HCT116 (cell line): ENCODE data around the gene ST6GALNAC2. TPM values are rescaled to one million over a fixed set of nuclear protein-coding genes. Genes with fewer than 3 reads are reported as not detected.
A peak's percentile ranks its signal among the peaks of the same experiment; 100 is the strongest.

Experiments used
- ATAC-seq: fragments of 200-7000 bp; cut with Tn5 transposase; 2 replicates; pipeline ENCODE4 v1.9.1; 2020; ENCODE audit warnings: mild to moderate bottlenecking, moderate library complexity
- BruUV-seq: library from RNA; stranded (reverse); fragments of 400-500 nt; replicated peaks from 2 replicates; lab custom pipeline; 2021; lab: Mats Ljungman, UMichigan
- CTCF ChIA-PET: fragments of 300-600 bp; sonication (Branson Sonifier 250); formaldehyde crosslinking; loops from one replicate; lab custom pipeline; 2021; ENCODE audit warnings: antibody characterized with exemption; lab: Charles Lee
- POLR2A ChIA-PET: fragments of 300-600, 350-600 bp; sonication (Branson Sonifier 250); formaldehyde crosslinking; loops from one replicate; lab custom pipeline; 2021; ENCODE audit warnings: antibody characterized with exemption; lab: Charles Lee
- RAD21 ChIA-PET, 2 experiments: fragments of 300-600 bp; sonication (Branson Sonifier 250); formaldehyde crosslinking; loops; one replicate each; lab custom pipeline; 2023; ENCODE audit warnings: low total read pairs in 2 of 2; ENCODE audit not compliant: uncharacterized antibody in 2 of 2, unreplicated experiment in 2 of 2, low non-redundant PET in 1 of 2; lab: Charles Lee
- DNase-seq: peaks from one replicate; pipeline ENCODE4 v3.0.0-alpha.2; 2010; ENCODE audit warnings: low read depth, low spot score
- H2AFZ ChIP-seq: fragments of 200-600 bp; shearing (Covaris generic), sonication (generic); 2 replicates; pipeline ENCODE4 v1.6.1; 2017; ENCODE audit warnings: low read depth, mixed run types, mixed read lengths, antibody characterized with exemption, low read length; ENCODE audit not compliant: poor library complexity, severe bottlenecking
- H3K27ac ChIP-seq: 2 replicates; pipeline ENCODE4 v1.5.1; 2012; ENCODE audit warnings: low read depth, low read length
- H3K27me3 ChIP-seq: fragments of 200-600 bp; sonication (generic); 2 replicates; pipeline ENCODE4 v1.6.1; 2016; ENCODE audit warnings: mixed run types, low read length, mixed read lengths; ENCODE audit not compliant: insufficient read depth
- H3K36me3 ChIP-seq, 2 experiments: fragments of 200-500 bp in 1 of 2; fragments of 200-600 bp in 1 of 2; sonication (Bioruptor generic) in 1 of 2; sonication (generic) in 1 of 2; 2 replicates each; pipeline versions ENCODE4 v1.5.1 to v1.6.1; 2014 to 2016; ENCODE audit warnings: low read length in 2 of 2, inconsistent platforms in 1 of 2, mixed read lengths in 1 of 2, mixed run types in 1 of 2; ENCODE audit not compliant: insufficient read depth in 2 of 2, control insufficient read depth in 1 of 2
- H3K4me1 ChIP-seq, 2 experiments: fragments of 200-600 bp in 1 of 2; sonication (generic) in 1 of 2; 2 replicates each; pipeline versions ENCODE4 v1.5.1 to v1.6.1; 2012 to 2017; ENCODE audit warnings: low read length in 2 of 2, inconsistent platforms in 1 of 2, mild to moderate bottlenecking in 1 of 2, mixed read lengths in 1 of 2, mixed run types in 1 of 2, moderate library complexity in 1 of 2; ENCODE audit not compliant: insufficient read depth in 2 of 2, control insufficient read depth in 1 of 2
- H3K4me2 ChIP-seq: fragments of 200-600 bp; sonication (generic); 2 replicates; pipeline ENCODE4 v1.6.1; 2017; ENCODE audit warnings: mixed run types, low read length, mixed read lengths
- H3K4me3 ChIP-seq, 2 experiments: fragments of 200-600 bp in 1 of 2; sonication (generic) in 1 of 2; replicated peaks in 1 of 2; 2 replicates each; pipeline ENCODE4 v1.5.1; 2011 to 2016; ENCODE audit warnings: low read length in 2 of 2, control low read depth in 1 of 2, low read depth in 1 of 2, mild to moderate bottlenecking in 1 of 2, mixed read lengths in 1 of 2, mixed run types in 1 of 2
- H3K79me2 ChIP-seq: fragments of 200-600 bp; sonication (generic); 2 replicates; pipeline ENCODE4 v1.6.1; 2017; ENCODE audit warnings: mild to moderate bottlenecking, mixed run types, low read length, moderate library complexity, mixed read lengths; ENCODE audit not compliant: insufficient read depth
- H3K9ac ChIP-seq: fragments of 200-600 bp; sonication (generic); 2 replicates; pipeline ENCODE4 v1.6.1; 2016; ENCODE audit warnings: low read length, mixed read lengths
- H3K9me2 ChIP-seq: fragments of 200-600 bp; sonication (generic), shearing (Covaris generic); 2 replicates; pipeline ENCODE4 v1.6.1; 2017; ENCODE audit warnings: mixed run types, mild to moderate bottlenecking, moderate library complexity; ENCODE audit not compliant: insufficient read depth
- H3K9me3 ChIP-seq, 2 experiments: fragments of 200-500 bp in 1 of 2; fragments of 200-600 bp in 1 of 2; sonication (Bioruptor generic) in 1 of 2; sonication (generic) in 1 of 2; 2 replicates each; pipeline ENCODE4 v1.6.1; 2014 to 2017; ENCODE audit warnings: low read length in 2 of 2, mixed read lengths in 2 of 2, inconsistent platforms in 1 of 2, low read depth in 1 of 2, mild to moderate bottlenecking in 1 of 2, mixed run types in 1 of 2, moderate library complexity in 1 of 2; ENCODE audit not compliant: control insufficient read depth in 1 of 2, insufficient read depth in 1 of 2
- H4K20me1 ChIP-seq: fragments of 200-600 bp; sonication (generic), shearing (Covaris generic); 2 replicates; pipeline ENCODE4 v1.6.1; 2017; ENCODE audit warnings: mixed run types, mild to moderate bottlenecking, moderate library complexity; ENCODE audit not compliant: insufficient read depth
- ATF3 ChIP-seq: IDR thresholded peaks from 2 replicates; pipeline ENCODE4 v1.6.1; 2012
- CBX3 ChIP-seq: IDR thresholded peaks from 2 replicates; pipeline ENCODE4 v1.6.1; 2012; ENCODE audit warnings: low read depth
- CTCF ChIP-seq, 3 experiments: fragments of 200-600 bp in 1 of 3; sonication (generic) in 1 of 3; IDR thresholded peaks in 2 of 3; conservative IDR thresholded peaks in 1 of 3; 2 replicates each; pipeline ENCODE4 v1.5.1; 2012 to 2017; ENCODE audit warnings: low read depth in 2 of 3, low read length in 2 of 3, antibody characterized with exemption in 1 of 3, borderline replicate concordance in 1 of 3, control low read depth in 1 of 3, mild to moderate bottlenecking in 1 of 3, mixed read lengths in 1 of 3, mixed run types in 1 of 3, moderate library complexity in 1 of 3; ENCODE audit not compliant: insufficient read depth in 1 of 3
- EZH2 ChIP-seq: fragments of 200-600 bp; sonication (generic); IDR thresholded peaks from 2 replicates; pipeline ENCODE4 v1.6.1; 2017; ENCODE audit warnings: antibody characterized with exemption, mixed run types
- FOSL1 ChIP-seq: IDR thresholded peaks from 2 replicates; pipeline ENCODE4 v1.6.1; 2012; ENCODE audit warnings: low read depth
- JUND ChIP-seq: IDR thresholded peaks from 2 replicates; pipeline ENCODE4 v1.6.1; 2012
- MAX ChIP-seq: IDR thresholded peaks from 2 replicates; pipeline ENCODE4 v1.6.1; 2012
- POLR2A ChIP-seq: IDR thresholded peaks from 2 replicates; pipeline ENCODE4 v1.7.0; 2011; ENCODE audit warnings: borderline replicate concordance; ENCODE audit not compliant: insufficient read depth, insufficient read length; ENCODE audit errors: extremely low read depth
- RAD21 ChIP-seq: IDR thresholded peaks from 2 replicates; pipeline ENCODE4 v1.6.1; 2012; ENCODE audit warnings: low read depth, mild to moderate bottlenecking
- SRF ChIP-seq: IDR thresholded peaks from 2 replicates; pipeline ENCODE4 v1.6.1; 2012; ENCODE audit warnings: low read depth
- TCF7L2 ChIP-seq: IDR thresholded peaks from 2 replicates; pipeline ENCODE4 v1.7.0; 2011; ENCODE audit warnings: borderline replicate concordance, inconsistent platforms; ENCODE audit not compliant: insufficient read depth, insufficient read length; ENCODE audit errors: extremely low read depth
- YY1 ChIP-seq: IDR thresholded peaks from 2 replicates; pipeline ENCODE4 v1.6.1; 2011; ENCODE audit warnings: low read length, low read depth, moderate library complexity, mild to moderate bottlenecking; ENCODE audit not compliant: insufficient replicate concordance; ENCODE audit errors: extremely low read depth
- intact Hi-C: fragments of 100-400 bp; cut with micrococcal nuclease; formaldehyde crosslinking; loops from 2 replicates; pipeline ENCODE4 v1.10.0; 2022
- total RNA-seq: library from RNA; stranded (reverse); gene quantifications from one replicate; pipeline ENCODE4 v1.2.1, GENCODE V29; 2021; ENCODE audit not compliant: unreplicated experiment

ST6GALNAC2 gene
- total RNA-seq, 1 experiment from 2014 or later: 14.7 TPM

- peak within 1 kb of the TSS; percentile 61 for H3K27ac ChIP-seq
- no peak for TF ChIP-seq POLR2A
- TF ChIP-seq CTCF (IDR thresholded peaks at IDR 0.05 in 2 of 3, conservative IDR thresholded peaks at IDR 0.05 in 1 of 3; ENCODE audit: borderline replicate concordance in 1 of 3, insufficient read depth in 1 of 3, low read depth in 2 of 3, low read length in 2 of 3): peak in 2 of 3 experiments; percentile 12 to 17; a peak in 3 of 6 replicates
- ChIA-PET POLR2A (interaction anchor here (0.6 to 1.7 kb wide), 6 partner anchors 17 to 599 kb away, joined by 3 to 8 read pairs (median 3); partner anchors contain the start of gene FBF1), RAD21 (interaction anchor here in 1 of 2 experiments (1.3 kb wide), 1 partner anchor 11 kb away, joined by 4 read pairs; no protein-coding TSS in a partner anchor), CTCF (interaction anchor here (1.3 to 2.7 kb wide), 8 partner anchors 11 to 174 kb away, joined by 3 to 18 read pairs (median 8); no protein-coding TSS in a partner anchor)
- peak within 1 kb of the TSS; percentile 86 for H3K4me2 ChIP-seq
- ATAC-seq (no peak), DNase-seq (no peak)
- peak within 1 kb of the TSS; percentile 51 to 57 for H3K4me3 ChIP-seq
- no peak within 1 kb of the TSS for H2AFZ ChIP-seq
- no peaks in the 10 kb centered on the region for H3K9me3 ChIP-seq
- no peaks in the 10 kb centered on the region for H3K79me2 ChIP-seq
- H3K9me2 ChIP-seq: no peaks in the 10 kb centered on the region
- peak within 1 kb of the TSS; percentile 67 for H3K9ac ChIP-seq
- H3K27me3 ChIP-seq: no peaks in the 10 kb centered on the region
- H4K20me1 ChIP-seq: no peaks in the 10 kb centered on the region
- H3K36me3 ChIP-seq: no peaks in the 10 kb centered on the region
- BruUV-seq: no TSS peak
- intact Hi-C loops: no loop called here
- peaks cover 8 to 16% of the 10 kb centered on the region in 2 experiments for H3K4me1 ChIP-seq
These were observed 45.9 kb downstream of the ST6GALNAC2 start, which contains the start of gene PRCD for GRCh38 chr17:76539631-76540271. Gene PRCD, plus strand, starts transcription at chr17:76540044. Its CDS starts 98 bp downstream, at chr17:76540142.

- POLR2A ChIA-PET: no interaction called here
- TF ChIP-seq MAX (no peak), EZH2 (no peak), FOSL1 (no peak), RAD21 (no peak), TCF7L2 (no peak), SRF (no peak), JUND (no peak), YY1 (no peak), CBX3 (no peak), CTCF (IDR thresholded peaks at IDR 0.05 in 2 of 3, conservative IDR thresholded peaks at IDR 0.05 in 1 of 3; ENCODE audit: borderline replicate concordance in 1 of 3, insufficient read depth in 1 of 3, low read depth in 2 of 3, low read length in 2 of 3) (no peak), ATF3 (no peak)
These were observed 46.6 kb downstream of the ST6GALNAC2 start for GRCh38 chr17:76538941-76539570.

More at GRCh38 chr17:76538941-76539570, 46.6 kb downstream of the ST6GALNAC2 start:
- Histone ChIP-seq H3K9ac (no peak overlapping the region), H3K9me3 (no peaks in the 10 kb centered on the region), H3K4me3 (no peak overlapping the region), H2AFZ (no peak overlapping the region), H4K20me1 (no peaks in the 10 kb centered on the region), H3K27ac (no peak overlapping the region), H3K36me3 (no peaks in the 10 kb centered on the region), H3K27me3 (no peaks in the 10 kb centered on the region), H3K4me1 (peaks cover 8 to 16% of the 10 kb centered on the region in 2 experiments), H3K4me2 (no peak overlapping the region), H3K9me2 (no peaks in the 10 kb centered on the region), H3K79me2 (no peaks in the 10 kb centered on the region)
- intact Hi-C loops: no loop called here
- ChIA-PET RAD21 (no interaction called here), CTCF (interaction anchor here (2.0 to 2.7 kb wide), 3 partner anchors 16 to 85 kb away, joined by 11 to 18 read pairs (median 14); no protein-coding TSS in a partner anchor)
- ATAC-seq: no peak
- DNase-seq: no peak
- no TSS peak for BruUV-seq
